Measurements from ENCODE around the gene KRT37.

Gene KRT37

DNA sequence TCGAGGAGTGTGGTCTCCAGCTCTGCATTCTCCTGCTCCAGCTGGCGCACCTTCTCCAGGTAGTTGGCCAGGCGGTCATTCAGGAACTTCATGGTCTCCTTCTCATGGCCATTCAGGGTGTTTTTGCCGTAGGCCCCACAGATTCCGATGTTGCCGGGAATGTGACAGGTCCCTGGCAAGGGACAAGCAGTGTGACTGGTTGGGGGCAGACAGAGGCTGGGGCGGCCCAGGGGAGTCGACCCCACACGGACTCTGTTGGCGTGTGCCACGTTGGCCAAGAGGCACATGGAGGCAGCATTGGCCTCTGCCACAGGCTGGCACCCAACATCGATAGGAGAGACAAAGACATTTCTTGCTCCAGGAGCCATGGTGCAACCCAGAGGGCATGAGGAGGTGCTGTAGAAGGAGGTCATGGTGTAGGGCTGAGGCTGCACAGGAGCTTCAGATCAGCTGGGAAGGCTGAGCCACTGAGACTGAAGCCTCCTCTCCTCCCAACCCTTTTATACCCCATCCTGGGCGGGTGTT is at the start of gene KRT37:
Gene KRT37 (minus strand): TSS at position 475 of the 525 bp plus-strand sequence. CDS start 62 bp downstream, at position 413.
- no peak for TF ChIP-seq CTCF (IDR thresholded peaks at IDR 0.05; ENCODE audit: insufficient read depth, low read depth, low read length, missing control alignments)
- no peak within 1 kb of the TSS for H3K4me3 ChIP-seq (ENCODE audit: low read depth, low read length)
- no peak for DNase-seq (ENCODE audit: low read depth)

DNA sequence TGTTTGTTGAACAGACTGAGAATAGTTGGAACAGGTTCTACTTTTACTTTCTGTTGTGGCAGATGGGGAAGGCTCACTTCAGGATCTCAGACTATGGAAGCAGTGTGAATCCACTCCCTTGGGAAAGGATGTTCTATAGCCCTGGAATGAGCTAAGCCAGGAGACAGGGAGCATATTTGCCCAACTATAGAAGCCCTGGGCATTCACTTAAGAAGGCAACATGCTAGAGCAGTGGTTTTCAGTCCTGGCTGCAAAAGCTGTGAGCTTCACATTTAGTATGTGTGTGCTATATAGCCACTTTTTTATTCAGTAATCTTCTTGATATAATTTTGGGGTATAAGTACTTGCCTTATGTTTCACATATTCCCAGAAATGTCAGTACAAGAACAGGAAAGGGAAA is 44.0 kb upstream of the KRT37 start:
- H3K4me3 ChIP-seq (ENCODE audit: low read depth, low read length): no peak overlapping the region
- DNase-seq (ENCODE audit: low read depth): no peak
- no peak for TF ChIP-seq CTCF (IDR thresholded peaks at IDR 0.05; ENCODE audit: insufficient read depth, low read depth, low read length, missing control alignments)

- H3K4me3 ChIP-seq (ENCODE audit: low read depth, low read length): no peak overlapping the region
- no peak for DNase-seq (ENCODE audit: low read depth)
- TF ChIP-seq CTCF (IDR thresholded peaks at IDR 0.05; ENCODE audit: insufficient read depth, low read depth, low read length, missing control alignments): no peak
Measured at GRCh38 chr17:41467561-41467960, 43.2 kb upstream of the KRT37 start.

- TF ChIP-seq CTCF (IDR thresholded peaks at IDR 0.05; ENCODE audit: insufficient read depth, low read depth, low read length, missing control alignments): no peak
- no peak for DNase-seq (ENCODE audit: low read depth)
- no peak within 1 kb of the TSS for H3K4me3 ChIP-seq (ENCODE audit: low read depth, low read length)
Measured at GRCh38 chr17:41466988-41467387, 42.6 kb upstream of the KRT37 start, which contains the start of gene KRT32. Gene KRT32 (minus strand): TSS chr17:41467386. CDS start chr17:41467325, 61 bp downstream.

- TF ChIP-seq CTCF (IDR thresholded peaks at IDR 0.05; ENCODE audit: insufficient read depth, low read depth, low read length, missing control alignments): no peak
- no peak for DNase-seq (ENCODE audit: low read depth)
- H3K4me3 ChIP-seq (ENCODE audit: low read depth, low read length): no peak overlapping the region
Measured at GRCh38 chr17:41464682-41465081, 40.3 kb upstream of the KRT37 start.

- TF ChIP-seq CTCF (IDR thresholded peaks at IDR 0.05; ENCODE audit: insufficient read depth, low read depth, low read length, missing control alignments): no peak
- DNase-seq (ENCODE audit: low read depth): no peak
- H3K4me3 ChIP-seq (ENCODE audit: low read depth, low read length): no peak overlapping the region
Measured at GRCh38 chr17:41464173-41464572, 39.8 kb upstream of the KRT37 start.

DNA sequence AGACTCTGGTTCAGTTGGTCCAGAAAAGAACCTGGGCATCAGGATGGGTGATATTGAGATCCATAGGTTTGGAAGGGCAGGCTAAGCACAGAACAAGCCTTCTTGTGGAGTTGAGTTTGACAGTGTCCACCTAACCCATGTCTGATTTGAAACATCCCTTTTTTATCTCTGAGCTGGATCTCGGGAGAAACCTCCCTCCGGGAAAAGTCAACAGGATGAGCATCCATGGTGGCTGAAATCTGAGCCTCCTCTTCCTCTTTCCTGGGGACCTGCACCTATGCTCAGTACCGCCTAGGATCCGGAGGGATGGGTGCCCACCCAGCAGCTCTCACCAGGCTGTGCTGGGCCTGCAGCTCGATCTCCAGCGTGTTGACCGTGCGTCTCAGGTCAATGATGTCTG is 39.4 kb upstream of the KRT37 start:
- DNase-seq (ENCODE audit: low read depth): no peak
- no peak overlapping the region for H3K4me3 ChIP-seq (ENCODE audit: low read depth, low read length)
- no peak for TF ChIP-seq CTCF (IDR thresholded peaks at IDR 0.05; ENCODE audit: insufficient read depth, low read depth, low read length, missing control alignments)
